Activated CD8-positive, alpha-beta memory T cell treated with anti-CD3 and anti-CD28 coated beads for 48 hours (primary cell): ENCODE results near the gene IGF2R.
"Not testable (repeated sequence)": the region's sequence is repeated elsewhere in the genome, so short reads cannot be mapped to it uniquely, and the experiment has no call there.

Experiments
- DNase-seq, 3 experiments: peaks; one replicate each; pipeline ENCODE4 v3.0.0-alpha.2; 2020; ENCODE audit warnings: low read depth in 2 of 3, low spot score in 2 of 3

IGF2R gene

DNA sequence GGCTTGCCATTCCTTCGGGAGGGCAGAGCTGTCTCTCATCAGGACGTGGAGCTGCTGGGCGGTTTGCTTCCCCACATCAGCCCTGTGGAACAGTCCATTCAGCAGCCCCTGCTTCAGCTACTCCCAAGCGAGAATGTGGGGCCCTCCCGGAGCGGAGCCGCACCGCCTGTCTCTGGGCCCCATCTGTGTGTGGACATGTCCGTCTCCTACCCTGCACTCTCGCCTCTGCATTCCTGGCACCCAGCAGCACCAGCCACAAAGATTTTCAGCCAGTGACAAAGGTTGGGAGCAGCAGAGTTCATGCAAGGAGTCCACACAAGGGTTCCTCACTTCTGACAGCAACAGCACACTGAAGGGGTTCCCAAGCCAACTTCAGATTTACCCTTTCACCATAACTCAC is 123.7 kb downstream of the IGF2R start:
- DNase-seq, result no peak

GRCh38 chr6:160093061-160093460 is 124.2 kb downstream of the IGF2R start:
- no peak for DNase-seq

DNA sequence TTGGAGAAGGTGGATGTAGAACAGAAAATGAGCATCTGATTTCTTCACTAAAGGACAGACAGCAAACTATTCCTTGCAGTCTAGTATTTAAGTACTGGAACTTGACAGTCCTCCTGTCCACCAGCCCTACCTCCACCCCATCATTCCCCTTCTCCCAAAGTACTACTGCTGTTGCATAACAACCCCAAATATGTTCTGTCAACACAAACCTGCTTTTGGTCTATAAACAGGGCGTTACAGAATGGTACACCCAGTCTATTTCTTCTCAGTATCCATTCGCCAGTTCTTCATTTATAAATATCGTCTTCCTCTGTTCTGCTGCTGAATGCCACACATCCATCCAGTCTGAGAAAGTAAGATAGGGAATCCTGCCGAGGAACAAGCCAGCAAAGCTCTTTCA is 125.1 kb downstream of the IGF2R start:
- DNase-seq, result no peak

GRCh38 chr6:160095146-160095845 is 126.4 kb downstream of the IGF2R start:
- DNase-seq, result no peak

GRCh38 chr6:160101277-160102205 is 132.7 kb downstream of the IGF2R start:
- no peak for DNase-seq

DNA sequence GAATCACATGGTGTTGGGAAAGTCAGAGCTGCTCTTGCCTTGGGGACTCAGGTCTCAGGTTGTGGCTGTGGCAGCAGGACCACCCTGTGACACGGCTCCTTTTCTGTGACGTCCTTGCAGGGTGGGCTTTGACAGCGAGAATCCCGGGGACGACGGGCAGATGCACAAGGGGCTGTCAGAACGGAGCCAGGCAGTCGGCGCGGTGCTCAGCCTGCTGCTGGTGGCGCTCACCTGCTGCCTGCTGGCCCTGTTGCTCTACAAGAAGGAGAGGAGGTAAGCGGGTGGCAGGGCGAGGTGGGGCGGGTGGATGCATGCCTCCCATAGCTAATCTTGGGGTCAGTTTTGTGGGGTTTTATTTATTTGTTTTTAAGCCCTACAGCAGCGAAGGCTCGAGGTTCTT is 133.5 kb downstream of the IGF2R start:
- DNase-seq, result no peak

DNA sequence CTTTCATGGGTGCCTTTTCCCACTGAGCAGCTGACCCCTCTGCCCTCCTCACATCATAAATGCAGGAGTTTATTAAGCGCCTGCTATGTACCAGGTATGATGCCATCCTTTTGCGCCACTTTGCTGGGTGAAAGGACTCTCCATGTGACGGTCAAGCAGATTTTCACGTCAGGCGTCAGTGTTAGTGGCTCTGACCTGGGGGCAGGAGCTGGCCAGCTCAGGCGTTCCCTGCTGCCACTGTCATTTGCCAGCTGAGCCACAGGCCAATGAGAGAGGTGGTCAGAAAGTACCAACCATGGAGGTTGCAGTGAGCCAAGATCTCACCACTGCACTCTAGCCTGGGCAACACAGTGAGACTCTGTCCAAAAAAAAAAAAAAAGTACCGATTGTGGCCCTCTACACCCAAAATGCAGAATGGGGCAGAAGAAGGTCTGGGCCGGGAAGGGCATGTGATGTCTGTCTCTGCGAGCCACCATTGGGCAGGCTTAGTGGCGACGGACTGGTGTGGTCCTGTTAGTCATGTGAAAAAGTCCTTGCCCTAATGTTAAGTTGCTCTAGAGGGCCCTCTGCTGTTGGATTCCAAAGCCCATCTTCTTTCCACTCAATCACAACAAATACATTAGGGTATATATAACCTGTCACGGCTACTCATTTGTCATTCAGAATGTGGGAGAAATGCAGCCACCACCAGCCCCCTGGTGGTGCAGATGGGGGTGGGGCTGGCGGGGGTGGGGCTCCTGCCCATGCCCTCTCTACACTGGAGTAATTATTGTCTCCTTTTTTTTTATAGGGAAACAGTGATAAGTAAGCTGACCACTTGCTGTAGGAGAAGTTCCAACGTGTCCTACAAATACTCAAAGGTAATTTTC is 134.3 kb downstream of the IGF2R start:
- DNase-seq, result no peak

- no peak for DNase-seq
Observed at GRCh38 chr6:160103825-160104100, 134.9 kb downstream of the IGF2R start.

GRCh38 chr6:160104821-160105517 is 136.1 kb downstream of the IGF2R start:
- DNase-seq, result no peak

DNA sequence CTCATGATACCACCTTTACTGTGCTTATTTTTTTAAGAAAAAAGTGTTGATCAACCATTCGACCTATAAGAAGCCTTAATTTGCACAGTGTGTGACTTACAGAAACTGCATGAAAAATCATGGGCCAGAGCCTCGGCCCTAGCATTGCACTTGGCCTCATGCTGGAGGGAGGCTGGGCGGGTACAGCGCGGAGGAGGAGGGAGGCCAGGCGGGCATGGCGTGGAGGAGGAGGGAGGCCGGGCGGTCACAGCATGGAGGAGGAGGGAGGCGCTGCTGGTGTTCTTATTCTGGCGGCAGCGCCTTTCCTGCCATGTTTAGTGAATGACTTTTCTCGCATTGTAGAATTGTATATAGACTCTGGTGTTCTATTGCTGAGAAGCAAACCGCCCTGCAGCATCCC is 137.1 kb downstream of the IGF2R start:
- no peak for DNase-seq

DNA sequence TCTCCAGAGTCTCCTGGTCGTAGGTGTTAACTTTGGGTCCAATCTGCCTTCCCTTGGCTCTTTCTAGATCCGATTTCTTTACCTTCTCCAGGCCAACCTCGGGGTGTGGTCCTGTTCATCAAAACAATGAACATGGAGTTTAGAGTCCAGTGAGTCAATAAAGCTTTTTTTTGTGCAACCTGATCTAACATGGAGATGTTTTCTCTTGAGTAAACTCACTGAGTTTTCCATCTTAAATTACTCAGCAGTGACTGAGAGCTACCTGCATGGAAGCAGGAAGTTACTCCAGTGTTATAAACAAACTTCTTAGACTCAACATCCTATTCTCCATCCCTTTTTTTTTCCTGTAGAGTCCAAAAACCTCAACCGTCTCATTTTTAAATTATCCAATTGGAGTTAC is 137.8 kb downstream of the IGF2R start:
- no peak for DNase-seq

GRCh38 chr6:160108077-160108476 is 139.2 kb downstream of the IGF2R start:
- no peak for DNase-seq

- DNase-seq, result no peak
Observed at GRCh38 chr6:160110586-160111123, 141.8 kb downstream of the IGF2R start.

- no peak for DNase-seq
Observed at GRCh38 chr6:160111806-160112205, 142.9 kb downstream of the IGF2R start.

DNA sequence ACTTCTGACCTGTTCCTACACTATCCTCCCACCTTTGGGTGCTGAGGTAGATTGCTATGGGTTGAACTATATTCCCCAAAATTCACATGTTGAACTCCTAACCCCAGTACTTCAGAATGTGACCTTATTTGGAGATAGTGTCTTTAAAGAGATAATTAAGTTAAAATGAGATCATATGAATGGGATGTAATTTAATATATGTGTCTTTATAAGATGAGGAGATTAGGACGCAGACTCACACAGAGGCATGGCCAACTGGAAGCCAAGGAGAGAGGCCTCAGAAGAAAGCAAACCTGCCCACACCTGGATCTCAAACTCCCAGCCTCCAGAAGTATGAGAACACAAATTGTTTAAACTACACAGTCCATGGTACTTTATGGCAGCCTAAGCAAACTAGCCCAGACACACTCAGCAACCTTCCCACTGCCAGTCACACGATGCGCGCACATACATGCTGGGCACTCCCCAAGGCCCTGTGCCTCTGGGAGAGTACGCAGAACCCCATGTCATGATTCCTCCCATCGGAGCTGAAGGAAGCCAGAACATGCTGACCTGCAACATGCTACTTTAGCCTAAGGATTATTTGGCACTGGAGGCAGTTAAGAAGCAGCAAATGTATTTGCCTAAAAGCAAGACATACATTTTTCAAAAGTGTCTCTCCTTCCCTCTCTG is 143.9 kb downstream of the IGF2R start:
- no peak for DNase-seq

DNA sequence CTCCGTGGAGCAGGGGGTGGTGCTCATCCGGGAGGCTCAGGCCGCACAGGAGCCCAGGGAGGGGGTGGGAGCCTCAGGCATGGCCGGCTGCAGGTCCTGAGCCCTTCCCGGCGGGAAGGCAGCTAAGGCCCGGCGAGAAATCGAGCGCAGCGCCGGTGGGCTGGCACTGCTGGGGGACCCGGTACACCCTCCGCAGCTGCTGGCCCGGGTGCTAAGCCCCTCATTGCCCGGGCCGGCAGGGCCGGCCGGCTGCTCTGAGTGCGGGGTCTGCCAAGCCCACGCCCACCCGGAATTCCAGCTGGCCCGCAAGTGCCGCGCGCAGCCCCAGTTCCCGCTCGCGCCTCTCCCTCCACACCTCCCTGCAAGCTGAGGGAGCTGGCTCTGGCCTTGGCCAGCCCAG is 145.7 kb downstream of the IGF2R start:
- not testable (repeated sequence) for DNase-seq

GRCh38 chr6:160115421-160115820 is 146.5 kb downstream of the IGF2R start:
- DNase-seq, result no peak

- DNase-seq, result no peak
Observed at GRCh38 chr6:160116411-160116810, 147.5 kb downstream of the IGF2R start.

DNA sequence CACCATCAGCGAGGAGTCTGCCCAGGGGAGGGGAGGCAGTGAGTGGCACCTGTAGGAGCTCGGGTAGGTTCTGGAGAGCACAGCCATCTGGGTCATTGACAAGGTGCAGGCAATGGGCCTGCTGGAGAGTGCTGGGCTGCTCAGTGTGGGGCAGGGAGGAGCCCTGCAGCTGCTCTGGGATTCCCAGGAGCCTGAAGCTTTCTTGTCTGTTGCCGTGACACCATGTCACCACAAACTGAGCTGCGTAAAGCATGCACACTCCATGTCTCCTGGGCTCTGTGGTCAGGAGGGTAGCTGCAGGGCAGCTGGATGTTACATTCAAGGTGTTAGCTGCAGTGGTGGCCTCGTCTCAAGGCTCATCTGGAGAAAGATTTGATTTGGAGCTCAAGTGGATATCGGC is 148.3 kb downstream of the IGF2R start:
- no peak for DNase-seq

GRCh38 chr6:160118620-160119229 is 149.8 kb downstream of the IGF2R start:
- DNase-seq, result no peak
